NCI-H1436 treated with DMSO at 0.1 percent for 48 hours (cell line): ENCODE data around the gene LRRC53.

Experiments
- DNase-seq: peaks from one replicate; lab custom pipeline; 2025; lab: John Stamatoyannopoulos, UW

Gene LRRC53

DNA sequence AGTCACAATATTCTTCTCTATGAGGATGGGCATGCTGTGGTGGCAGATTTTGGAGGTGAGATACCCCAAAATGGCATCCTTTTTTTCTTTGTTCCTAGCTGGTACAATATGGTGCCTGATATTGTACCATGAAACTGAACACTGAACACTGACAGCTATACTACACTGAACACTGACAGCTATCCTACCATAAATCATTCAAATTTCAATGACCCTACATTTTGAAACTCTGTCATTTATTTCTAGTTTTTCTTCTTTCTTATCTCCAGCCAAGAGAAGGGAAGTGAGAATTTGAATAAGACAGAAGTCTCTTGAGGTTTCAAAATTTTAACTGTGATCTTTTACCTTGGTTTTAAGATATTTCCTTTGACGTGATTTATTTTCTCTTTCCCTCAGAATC lies 76.3 kb downstream of the LRRC53 start:
- DNase-seq: no peak

DNA sequence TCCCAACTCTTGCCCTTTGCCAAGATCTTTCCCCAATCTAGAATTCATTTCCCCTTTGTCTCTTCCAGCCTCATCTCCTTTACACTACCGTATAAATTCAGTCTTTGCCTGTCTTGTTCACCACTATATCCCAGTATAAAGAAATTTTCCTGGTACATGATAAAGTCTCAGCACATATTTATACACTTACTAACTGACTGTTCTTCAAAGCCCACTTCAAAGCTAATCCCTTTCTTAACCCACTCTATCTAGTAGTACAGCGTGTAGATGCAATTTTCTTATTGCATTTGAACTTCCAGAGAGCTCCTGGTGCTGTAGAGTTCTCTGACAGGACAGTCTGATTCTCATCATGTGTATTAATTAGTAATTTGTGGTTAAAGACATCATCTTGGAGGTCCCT lies 78.1 kb downstream of the LRRC53 start:
- DNase-seq: no peak

DNA sequence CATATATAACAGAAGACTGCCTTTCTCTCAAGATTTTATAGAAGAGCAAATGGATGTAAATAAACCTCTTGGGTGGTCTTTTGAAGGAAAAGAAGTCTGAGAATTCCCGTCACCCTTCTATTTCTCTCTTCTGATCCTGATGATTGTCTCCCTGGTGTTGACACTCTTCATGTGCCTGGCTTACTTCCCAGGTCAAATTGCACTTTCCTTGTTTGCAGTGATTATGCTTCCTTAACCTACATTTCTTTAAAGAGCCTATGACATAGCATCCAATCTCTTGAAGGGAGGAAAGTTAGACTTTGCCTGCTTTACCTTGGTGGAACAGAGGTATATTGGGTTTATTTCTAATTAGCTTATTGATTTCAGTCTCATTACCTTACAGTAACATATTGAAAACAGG lies 80.1 kb downstream of the LRRC53 start:
- no peak for DNase-seq

DNA sequence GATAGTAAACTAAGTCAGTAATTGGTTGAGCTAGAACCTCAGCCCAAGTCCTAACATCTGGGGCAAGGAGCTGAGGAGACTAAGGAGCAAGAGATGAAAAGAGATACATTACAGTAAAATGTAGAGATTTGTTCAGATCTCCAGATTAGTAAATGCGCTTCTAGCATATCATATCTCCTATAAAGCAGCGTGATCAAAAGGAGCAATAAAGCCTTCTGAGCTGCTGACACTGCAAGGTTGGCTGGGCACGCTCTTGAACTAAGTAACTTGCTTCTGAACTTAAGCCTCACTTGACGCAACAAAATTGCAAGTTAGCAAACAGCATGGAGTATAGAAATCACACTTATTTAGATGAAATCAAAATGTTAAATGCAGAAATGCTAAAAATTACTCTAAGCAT lies 80.9 kb downstream of the LRRC53 start:
- no peak for DNase-seq

DNA sequence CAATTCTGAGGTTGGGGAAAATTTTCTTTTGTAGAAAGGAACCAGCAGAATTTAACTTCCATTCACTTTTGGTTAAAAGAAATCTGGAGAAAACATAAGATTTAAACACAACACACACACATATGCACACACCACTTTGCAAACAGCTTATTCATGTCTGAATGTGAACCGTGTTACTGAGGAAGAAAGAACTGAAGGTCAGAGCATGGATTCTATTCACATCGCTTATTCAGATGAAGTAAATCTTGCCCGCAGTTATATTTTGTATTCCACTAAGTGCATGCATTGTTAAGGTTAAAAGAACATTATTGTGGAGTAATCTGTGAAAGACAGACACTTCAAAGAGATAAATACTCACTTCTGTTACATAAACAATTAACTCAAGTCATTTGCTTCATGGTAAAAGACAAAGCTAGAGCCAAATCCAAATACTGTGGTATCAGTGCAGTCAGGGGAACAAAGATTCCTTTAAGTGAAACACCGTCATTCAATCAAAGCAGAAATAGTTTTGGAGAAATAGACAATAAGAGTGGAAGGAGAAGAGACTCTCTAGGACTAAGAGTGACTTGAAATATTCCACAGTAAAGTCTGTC lies 82.0 kb downstream of the LRRC53 start:
- DNase-seq: no peak

DNA sequence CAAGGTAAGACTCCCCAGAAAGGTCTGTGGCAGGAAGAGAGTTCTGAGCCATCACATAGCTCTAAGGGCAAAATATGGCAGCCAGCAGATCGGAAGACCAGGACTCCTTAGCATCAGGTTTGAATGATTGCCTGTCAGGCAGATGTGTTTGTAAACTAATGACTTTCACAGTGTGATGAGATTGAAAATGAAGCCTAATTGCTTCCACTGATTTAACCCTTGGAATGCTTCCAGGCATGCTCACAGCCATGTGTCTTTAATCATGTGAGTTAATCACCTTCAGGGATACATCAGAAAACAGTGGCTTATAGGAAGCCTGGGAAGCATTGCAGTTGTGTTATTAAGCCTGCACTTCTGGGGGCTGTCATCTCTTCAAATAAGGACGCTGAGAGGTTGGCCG lies 82.8 kb downstream of the LRRC53 start:
- DNase-seq: no peak

DNA sequence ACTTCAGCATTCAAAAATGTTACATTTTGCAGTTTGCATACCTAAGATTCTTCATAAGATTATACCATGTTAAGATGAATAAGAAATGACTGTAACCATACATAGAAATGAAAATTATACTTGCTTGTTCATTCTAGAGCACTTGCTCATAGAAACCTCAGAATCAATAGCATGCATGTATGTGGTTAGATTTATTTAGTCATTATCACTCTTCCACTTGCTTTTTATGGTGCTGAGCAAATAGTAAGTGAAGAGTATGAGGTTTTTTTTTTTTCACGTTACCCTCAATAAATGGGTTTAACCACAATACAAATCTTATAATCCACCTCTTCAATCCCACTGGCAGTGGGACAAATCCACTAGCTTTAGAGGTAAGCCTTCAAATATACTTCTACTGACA lies 84.7 kb downstream of the LRRC53 start:
- no peak for DNase-seq

DNA sequence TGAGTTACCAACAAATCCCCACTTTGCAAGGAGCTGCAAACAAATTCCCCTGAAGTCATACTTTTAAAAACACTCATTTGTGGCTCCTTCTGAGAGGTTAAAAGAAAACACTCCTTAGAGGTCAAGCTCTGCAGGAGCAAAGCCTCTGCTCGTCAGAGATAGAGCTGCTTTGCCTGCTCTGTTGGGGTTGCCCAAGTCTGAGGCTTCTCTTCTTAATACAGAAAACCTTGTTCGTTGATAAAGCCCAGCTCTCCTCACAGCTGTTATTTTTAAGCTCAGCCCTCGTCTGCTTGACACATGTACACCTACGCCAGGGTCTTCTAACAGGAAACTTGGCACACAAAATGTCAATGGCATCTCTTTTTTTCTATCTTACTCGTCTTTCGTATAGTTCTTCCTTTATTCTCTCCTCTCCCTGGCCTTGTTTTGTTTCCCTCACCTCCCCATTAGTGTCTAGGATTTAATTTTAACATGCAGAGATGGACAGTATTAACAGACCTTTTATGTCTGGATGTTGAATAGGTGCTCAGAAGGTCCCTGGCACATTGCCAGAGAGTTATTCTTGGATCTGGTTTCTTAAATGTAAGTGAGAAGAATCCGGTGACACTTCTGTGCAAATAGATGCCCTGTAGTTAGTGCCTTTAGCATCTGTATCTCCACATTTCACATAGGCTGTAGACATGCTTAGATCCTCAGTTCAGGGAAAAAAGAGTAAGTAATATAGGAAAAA lies 86.0 kb downstream of the LRRC53 start:
- DNase-seq: no peak

DNA sequence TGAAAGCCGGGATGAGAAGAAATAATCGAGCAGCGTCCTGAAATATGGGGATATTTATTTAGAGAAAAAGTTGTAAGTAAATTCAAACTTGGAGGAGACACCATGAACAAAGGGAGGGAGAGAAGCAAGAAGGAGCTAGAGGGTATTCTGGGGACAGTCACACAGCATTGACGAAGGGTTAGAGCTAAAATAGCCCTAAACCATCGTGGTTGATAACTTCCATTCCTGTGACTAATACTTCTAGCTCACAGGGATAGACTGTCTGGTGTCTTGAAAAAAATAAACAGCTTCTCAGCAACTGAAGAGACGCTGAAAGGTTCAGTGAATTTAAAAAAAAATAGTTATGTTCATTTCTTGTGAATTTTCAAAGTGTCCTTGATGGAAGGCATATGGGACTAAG lies 86.7 kb downstream of the LRRC53 start:
- no peak for DNase-seq

DNA sequence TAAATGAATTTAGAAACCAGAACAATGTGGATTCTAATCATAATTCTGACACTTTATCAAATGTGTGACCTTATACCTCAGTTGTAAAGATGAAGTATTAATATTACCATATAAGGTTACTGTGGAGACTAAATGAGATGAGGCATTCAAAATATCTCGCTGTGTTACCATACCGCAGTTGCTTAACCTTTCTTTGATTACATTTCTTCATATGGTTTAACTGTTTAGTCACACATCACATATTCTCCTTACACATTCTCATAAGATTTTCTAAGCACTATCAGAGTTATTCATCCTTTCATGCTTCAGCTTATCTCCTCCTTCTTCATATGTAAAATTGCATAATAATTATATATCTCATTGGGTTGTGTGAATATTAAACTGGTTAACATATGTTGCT lies 88.9 kb downstream of the LRRC53 start:
- no peak for DNase-seq

DNA sequence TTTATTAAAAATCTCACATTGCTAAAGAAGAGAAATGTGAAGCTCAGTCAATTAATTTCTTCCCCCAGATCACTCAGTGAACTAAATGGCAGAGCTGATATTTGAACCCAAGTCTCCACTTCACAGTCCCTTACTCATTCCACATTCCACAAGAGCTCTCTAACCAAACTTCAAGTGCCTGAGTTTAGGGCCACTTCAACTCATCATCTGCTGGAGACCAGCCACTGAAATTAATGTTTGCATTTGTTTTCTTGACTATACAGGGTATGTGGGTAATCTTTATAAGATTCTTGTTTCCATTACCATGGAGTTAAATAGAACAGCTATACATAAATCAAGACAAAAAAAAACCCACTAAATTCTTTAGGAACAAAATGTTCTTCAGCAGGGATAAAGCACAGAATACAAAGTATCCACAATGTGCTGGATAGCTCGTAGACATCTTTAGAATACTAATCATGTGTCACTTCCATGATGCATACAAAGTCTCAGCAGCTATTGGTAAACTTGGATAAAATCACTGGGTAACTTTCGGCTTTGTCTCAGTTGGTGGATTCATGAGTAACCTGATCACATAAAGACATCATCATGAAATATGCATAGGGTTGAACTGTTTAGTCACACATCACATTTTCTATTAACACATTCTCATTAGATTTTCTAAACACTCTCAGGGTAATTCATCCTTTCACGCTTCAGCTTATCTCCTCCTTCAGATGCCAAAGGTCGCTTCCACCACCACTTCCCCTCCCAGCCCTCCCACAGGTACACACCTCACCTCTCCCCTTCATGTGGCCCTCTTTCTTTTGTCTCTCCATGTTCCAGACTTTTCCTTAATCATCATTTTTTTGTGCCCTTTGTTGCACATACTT lies 89.8 kb downstream of the LRRC53 start:
- no peak for DNase-seq

DNA sequence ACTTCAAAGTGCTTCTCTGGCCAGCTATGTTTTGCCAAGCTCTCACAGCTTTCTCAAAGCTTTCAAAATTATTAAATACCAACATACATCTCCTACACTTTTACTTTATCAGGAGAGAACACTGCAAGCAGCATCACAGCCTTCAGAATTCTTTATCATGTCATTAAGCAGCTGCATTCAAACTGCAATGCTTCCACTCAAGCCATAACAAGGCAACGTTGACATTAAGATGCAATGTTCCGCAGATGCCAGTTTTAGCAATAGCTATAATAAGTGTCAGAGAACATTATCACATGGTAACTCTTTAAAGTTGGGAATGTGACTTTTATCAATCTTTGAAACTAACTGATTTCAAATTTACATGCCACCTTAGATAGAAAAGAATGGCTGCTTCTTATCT lies 91.9 kb downstream of the LRRC53 start:
- DNase-seq: no peak
